Kidney (tissue), 14 donors: Measurements from ENCODE around the gene NCCRP1. TPM values are rescaled to one million over a fixed set of nuclear protein-coding genes. Genes with fewer than 3 reads are reported as not detected.

Experiments
- DNase-seq, 5 donors: peaks; one replicate each; pipeline ENCODE4 v3.0.0-alpha.2; 2013 to 2020
- FAIRE-seq: peaks from 2 replicates; lab custom pipeline; 2012; peaks lifted over from hg19 to GRCh38; lab: Jason Lieb, UNC
- H3K27ac ChIP-seq, 2 donors: one replicate each; pipeline ENCODE4 v1.7.0; 2013; ENCODE audit warnings: low read depth in 2 of 2, low read length in 2 of 2, inconsistent platforms in 1 of 2
- H3K27me3 ChIP-seq: one replicate; pipeline ENCODE4 v1.7.1; 2013; ENCODE audit warnings: low read length, inconsistent platforms; ENCODE audit not compliant: control insufficient read depth, insufficient read depth
- H3K36me3 ChIP-seq, 3 donors: one replicate each; pipeline versions ENCODE4 v1.7.0 to v1.7.1; 2013; ENCODE audit warnings: low read length in 3 of 3, control low read depth in 1 of 3, inconsistent platforms in 1 of 3; ENCODE audit not compliant: insufficient read depth in 3 of 3, control insufficient read depth in 2 of 3
- H3K4me1 ChIP-seq, 3 donors: one replicate each; pipeline versions ENCODE4 v1.7.0 to v1.7.1; 2013; ENCODE audit warnings: low read length in 3 of 3, inconsistent platforms in 1 of 3, low read depth in 1 of 3; ENCODE audit not compliant: control insufficient read depth in 2 of 3, insufficient read depth in 2 of 3
- H3K4me3 ChIP-seq, 3 donors: one replicate each; pipeline versions ENCODE4 v1.7.0 to v1.8.1; 2013; ENCODE audit warnings: low read length in 3 of 3, control low read depth in 1 of 3, inconsistent platforms in 1 of 3
- H3K9ac ChIP-seq, 3 donors: one replicate each; pipeline versions ENCODE4 v1.7.0 to v1.7.1; 2013; ENCODE audit warnings: low read length in 3 of 3, control low read depth in 1 of 3, inconsistent platforms in 1 of 3
- H3K9me3 ChIP-seq, 3 donors: one replicate each; pipeline versions ENCODE4 v1.7.0 to v1.7.1; 2013; ENCODE audit warnings: low read length in 3 of 3, control low read depth in 1 of 3, inconsistent platforms in 1 of 3; ENCODE audit not compliant: control insufficient read depth in 2 of 3, insufficient read depth in 1 of 3
- CTCF ChIP-seq: IDR thresholded peaks from 3 replicates; pipeline ENCODE4 v1.5.1; 2012; ENCODE audit warnings: mild to moderate bottlenecking, moderate library complexity, borderline replicate concordance; ENCODE audit not compliant: insufficient read depth; ENCODE audit errors: extremely low read depth
- intact Hi-C: fragments of 100-400 bp; cut with DNase I; formaldehyde crosslinking; loops from one replicate; pipeline ENCODE4 v1.11.1; 2022
- polyA plus RNA-seq: library from polyadenylated mRNA; stranded (reverse); fragments of 350-450 nt; fragmentation: Illumina TruSeq; extraction: RNeasy Lipid Tissue Mini Kit (QIAGEN cat#74804); gene quantifications from one replicate; pipeline ENCODE4 v1.2.3, GENCODE V29; 2014; ENCODE audit warnings: low read depth, low replicate concordance; ENCODE audit not compliant: insufficient read depth
- total RNA-seq: library from RNA; stranded (reverse); fragmentation: NEBNext Ultra II Directional; extraction: Animal tissue kit (Norgen Biotek cat#: 25700); gene quantifications from one replicate; pipeline ENCODE4 v1.2.1, GENCODE V29; 2021
- donor health status: control.
- donor health status: control.
- donor health status: control.
- donor health status: control.
- donor health status: control.
- donor health status: DM: yes; HTN: yes; CAD: no.
- donor health status: Normal renal cell carcinoma (clear cell type).

Gene NCCRP1
- total and polyA plus RNA-seq, 2 donors from 2014 or later: 0.60 to 5.5 TPM

- Histone ChIP-seq H3K9ac (no peak overlapping the region), H3K9me3 (no peaks in the 10 kb centered on the region), H3K27ac (no peak overlapping the region), H3K4me3 (no peak overlapping the region), H3K27me3 (peaks cover 6% of the 10 kb centered on the region), H3K36me3 (no peaks in the 10 kb centered on the region), H3K4me1 (peaks cover 0 to 7% (median 0%) of the 10 kb centered on the region in 3 donors)
- DNase-seq (no peak), FAIRE-seq (no peak)
- TF ChIP-seq CTCF: no peak
- intact Hi-C loops: no loop called here
Measured at GRCh38 chr19:39200066-39200802, 3.5 kb downstream of the NCCRP1 start.

- Histone ChIP-seq H3K36me3 (no peaks in the 10 kb centered on the region), H3K4me1 (peaks cover 0 to 7% (median 0%) of the 10 kb centered on the region in 3 donors), H3K27me3 (peaks cover 6% of the 10 kb centered on the region), H3K27ac (no peak overlapping the region), H3K4me3 (no peak overlapping the region), H3K9ac (no peak overlapping the region), H3K9me3 (no peaks in the 10 kb centered on the region)
- FAIRE-seq (no peak), DNase-seq (no peak)
- no peak for TF ChIP-seq CTCF
- intact Hi-C loops: no loop called here
Measured at GRCh38 chr19:39200803-39201115, 4.0 kb downstream of the NCCRP1 start.

GRCh38 chr19:39202998-39203355 is 6.2 kb downstream of the NCCRP1 start:
- FAIRE-seq (no peak), DNase-seq (no peak)
- Histone ChIP-seq H3K4me3 (no peak overlapping the region), H3K27ac (no peak overlapping the region), H3K36me3 (no peaks in the 10 kb centered on the region), H3K27me3 (peaks cover 2% of the 10 kb centered on the region), H3K4me1 (peaks cover 0 to 2% (median 0%) of the 10 kb centered on the region in 3 donors), H3K9me3 (no peaks in the 10 kb centered on the region), H3K9ac (no peak overlapping the region)
- TF ChIP-seq CTCF: no peak
- intact Hi-C loops: no loop called here
